Activated CD4-positive, alpha-beta T cell treated with anti-CD3 and anti-CD28 coated beads, Interleukin-2, amount 50 U/mL, for 24 hours (primary cell): ENCODE data around the gene OGFR.

Source experiments
- DNase-seq, 2 donors: peaks; one replicate each; pipeline ENCODE4 v3.0.0-alpha.2; 2020; ENCODE audit warnings: low read depth in 1 of 2, low spot score in 1 of 2

Gene OGFR

DNA sequence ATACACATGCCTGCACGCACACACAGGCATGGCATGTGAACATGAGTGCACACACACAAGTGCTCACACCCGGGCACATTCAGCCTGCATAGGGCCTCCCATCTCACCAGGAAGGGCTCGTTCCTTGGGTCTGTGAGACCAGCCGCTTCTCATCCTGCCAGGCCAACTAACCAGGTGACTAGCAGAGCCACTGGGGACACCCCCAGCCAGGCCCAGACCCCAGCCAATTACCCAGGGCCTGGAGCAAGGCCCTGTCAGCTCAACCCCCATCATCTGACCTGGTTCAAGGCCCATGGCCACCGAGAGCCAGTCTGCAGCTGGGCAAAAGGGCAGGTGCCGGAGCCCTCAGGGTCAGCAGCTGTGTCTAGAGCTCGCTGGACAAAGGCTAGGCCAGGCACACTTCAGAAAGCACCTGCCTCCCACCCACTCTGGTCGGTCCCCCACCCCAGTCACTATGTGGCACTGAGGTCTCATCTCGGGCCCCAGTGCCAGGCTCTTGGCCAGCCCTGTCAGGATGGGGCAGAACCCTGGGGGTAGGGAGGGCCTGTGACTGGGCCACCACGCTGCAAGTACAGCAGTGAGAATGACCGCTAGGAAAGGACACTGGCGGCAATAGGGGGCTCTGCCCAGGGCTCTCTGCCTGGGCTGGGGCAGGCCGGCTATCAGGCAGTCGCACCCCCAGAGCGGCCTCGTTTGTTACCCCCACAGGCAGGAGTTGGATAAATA, 35.1 kb upstream of the OGFR start:
- DNase-seq: no peak

- DNase-seq: no peak
Measured at GRCh38 chr20:62770111-62770910, 34.3 kb upstream of the OGFR start.

GRCh38 chr20:62770916-62771315, 33.7 kb upstream of the OGFR start:
- DNase-seq: no peak

DNA sequence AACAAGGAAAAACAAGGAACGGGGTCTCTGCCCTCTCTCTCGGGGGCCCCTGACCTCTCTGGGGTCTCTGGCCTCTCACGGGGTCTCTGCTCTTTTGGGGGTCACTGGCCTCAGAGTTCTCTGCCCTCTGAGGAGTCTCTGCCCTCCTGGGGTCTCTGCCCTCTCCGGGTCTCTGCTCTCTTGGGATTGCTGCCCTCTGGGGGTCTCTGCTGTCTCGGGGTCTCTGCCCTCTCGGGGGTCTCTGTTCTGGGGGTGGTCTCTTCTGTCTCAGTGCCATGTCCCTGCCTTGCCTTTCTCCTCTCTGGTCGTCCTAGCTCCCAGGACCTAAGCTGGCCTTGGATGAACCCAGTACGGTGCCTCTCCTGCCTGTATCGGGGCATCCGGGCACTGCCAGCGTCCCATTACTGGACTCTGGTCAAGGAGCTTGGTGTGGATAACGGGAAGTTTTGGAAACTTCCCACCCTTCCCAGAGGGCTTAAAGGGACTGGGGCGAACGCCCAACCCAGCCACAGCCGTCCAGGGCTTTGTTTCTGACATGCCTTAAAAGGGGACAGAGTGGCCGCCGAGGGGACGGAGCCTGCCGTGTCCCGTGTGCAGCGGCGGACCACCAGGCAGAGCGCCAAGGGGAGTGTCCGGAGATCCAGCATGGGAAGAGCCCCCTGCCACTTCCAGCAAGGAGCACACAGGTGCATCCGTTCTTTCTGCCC, 33.1 kb upstream of the OGFR start:
- DNase-seq: no peak

GRCh38 chr20:62772103-62772611, 32.5 kb upstream of the OGFR start:
- no peak for DNase-seq

DNA sequence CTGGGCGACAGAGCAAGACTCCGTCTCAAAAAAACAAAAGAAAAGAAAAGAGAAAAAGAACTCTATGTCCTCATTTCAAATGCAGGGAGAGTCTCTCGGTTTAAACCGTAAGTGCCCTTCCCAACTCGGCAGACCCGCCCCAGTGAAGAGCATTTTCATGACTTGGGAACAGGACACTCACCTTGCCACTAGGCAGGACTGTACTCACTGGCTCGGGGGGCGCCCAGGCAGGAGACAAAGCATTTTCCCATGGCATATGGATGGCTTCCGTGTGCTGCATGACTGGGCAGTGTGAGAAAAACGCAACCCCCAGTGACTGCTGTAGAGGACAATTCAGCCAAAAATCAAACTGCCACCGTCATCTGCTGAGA, 32.0 kb upstream of the OGFR start:
- DNase-seq: no peak

DNA sequence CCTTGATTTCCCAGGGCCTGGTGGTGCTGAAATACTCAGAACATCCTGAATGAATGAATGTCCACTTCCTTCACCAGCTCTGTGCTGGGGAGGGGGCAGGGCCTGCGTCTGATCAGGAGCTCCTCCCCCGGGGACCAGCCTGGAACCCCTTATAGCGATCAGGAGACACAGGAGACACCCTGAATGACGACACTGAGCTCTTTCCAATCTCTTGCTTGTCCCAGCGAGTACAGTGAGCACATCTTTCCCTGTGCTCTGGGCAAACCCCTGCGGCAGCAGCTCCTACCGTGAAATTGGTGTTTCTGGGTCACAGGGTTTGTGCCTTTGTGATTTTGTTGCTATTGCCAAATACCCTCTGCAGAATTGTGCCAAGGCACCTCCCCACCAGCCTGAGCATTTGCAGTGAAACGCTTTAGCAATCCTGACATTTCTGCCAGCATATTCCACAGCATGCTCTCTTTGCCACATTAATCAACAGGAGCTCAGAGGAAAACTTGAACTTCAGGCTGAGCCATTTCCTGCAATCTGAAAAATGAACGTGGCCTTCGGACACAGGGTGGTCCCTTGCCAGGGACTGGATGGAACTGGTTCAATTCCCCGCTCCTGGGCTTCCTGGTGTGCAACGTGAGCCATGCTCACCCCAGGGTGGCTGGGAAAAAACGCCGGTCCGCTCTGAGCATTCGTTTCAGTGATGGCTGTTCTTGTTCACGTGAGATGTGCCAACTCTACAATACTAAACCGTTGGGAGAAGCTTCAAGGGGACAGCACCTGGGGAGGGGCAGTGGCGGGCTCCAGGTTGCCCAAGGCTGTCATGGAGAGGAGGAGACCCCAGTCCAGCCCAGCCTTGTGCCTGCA, 31.4 kb upstream of the OGFR start:
- no peak for DNase-seq

DNA sequence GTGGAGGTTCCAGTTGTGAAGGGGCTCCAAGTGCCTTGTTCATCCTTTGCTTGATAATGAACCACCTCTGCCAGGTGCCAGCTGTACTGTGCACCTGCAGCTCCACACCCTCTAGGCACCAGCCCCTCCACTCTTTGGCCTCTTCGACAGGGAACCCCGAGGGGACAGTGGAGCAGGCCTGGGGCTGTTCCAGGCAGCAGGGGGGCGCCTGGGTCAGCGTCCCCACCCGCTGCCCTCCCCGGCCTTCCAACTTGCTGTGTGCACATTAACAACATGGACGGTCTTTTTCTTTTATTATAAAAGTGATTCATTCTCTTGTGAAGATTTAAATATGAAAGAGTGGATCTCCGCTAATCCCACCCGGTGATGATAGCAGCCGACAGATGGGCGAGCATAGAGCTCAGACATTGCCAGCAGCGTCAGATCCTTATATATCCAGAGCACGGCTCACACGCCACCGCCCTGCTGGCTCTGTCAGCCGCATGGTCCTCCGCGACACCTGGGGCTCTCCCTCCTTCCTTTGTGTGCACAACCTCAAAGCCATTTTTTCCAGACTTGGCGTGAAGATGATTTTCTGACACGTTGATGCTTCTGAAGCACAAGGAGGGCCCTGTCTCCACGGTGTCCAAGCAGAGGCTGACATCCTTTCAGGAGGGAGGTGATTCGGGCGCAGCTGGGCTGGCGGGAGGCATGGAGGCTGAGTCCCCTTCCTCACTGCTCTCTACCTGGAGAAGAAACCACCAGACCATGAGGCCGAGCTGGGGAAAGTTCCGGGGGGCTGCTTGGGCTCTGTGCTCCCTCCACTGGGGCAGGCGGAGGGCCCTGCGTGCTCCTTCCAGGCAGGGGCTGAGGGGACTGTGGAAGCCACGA, 30.6 kb upstream of the OGFR start:
- DNase-seq: no peak

- no peak for DNase-seq
Measured at GRCh38 chr20:62774762-62775161, 29.9 kb upstream of the OGFR start.

- no peak for DNase-seq
Measured at GRCh38 chr20:62775206-62775605, 29.4 kb upstream of the OGFR start.

- no peak for DNase-seq
Measured at GRCh38 chr20:62776035-62776691, 28.5 kb upstream of the OGFR start.

- DNase-seq: peak; percentile 30 to 48
Measured at GRCh38 chr20:62776692-62777527, 27.7 kb upstream of the OGFR start.

GRCh38 chr20:62777528-62777830, 27.2 kb upstream of the OGFR start:
- no peak for DNase-seq

DNA sequence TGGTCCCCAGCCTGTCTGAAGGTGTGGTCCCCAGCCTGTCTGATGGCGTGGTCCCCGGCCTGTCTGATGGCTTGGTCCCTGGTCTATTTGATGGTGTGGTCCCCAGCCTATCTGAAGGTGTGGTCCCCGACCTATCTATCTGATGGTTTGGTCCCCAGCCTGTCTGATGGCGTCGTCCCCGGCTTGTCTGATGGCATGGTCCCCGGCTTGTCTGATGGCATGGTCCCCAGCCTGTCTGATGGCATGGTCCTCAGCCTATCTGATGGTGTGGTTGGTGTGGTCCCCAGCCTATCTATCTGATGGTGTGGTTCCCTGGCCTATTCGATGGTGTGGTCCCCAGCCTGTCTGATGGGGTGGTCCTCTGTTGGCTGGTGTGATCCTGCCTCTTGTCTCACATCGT, 26.6 kb upstream of the OGFR start:
- DNase-seq: no peak

DNA sequence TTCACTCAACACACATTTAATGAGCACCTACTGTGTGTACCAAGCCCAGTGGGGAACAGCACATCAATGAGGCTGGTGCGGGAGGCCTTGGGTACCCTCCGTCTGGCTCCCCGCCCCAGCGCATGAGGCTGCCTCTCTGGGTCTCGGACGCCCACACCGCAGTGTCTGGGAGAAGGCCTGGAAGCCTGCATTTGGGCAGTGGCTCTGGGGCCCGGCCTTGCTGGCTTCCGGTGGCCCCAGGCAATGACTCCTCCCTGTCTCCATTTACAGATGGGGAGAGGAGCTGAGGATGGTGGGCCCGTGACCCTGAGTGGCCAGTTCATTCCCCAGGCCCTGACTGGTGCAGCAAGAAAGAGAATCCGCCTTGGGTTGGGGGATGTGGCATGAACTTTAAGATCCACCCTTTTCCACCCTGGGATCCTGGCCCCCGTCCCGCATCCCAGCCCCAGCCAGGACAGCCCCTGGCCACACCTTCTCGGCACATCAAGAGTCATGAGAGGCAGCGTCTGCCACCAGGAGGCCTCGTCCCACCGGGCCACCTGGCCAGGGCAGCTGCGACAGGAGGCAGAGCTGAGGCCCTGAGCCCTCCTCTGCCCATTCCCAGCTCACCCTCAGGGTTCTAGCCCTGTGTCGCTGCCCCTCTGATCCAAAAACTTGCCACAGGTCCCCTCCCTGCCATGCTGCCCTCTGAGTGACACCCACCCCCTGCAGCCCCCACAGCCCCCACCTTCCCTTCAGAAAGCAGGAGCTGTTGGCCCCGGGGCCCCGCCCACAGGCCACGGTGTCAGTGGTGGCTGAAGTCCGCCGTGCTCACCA, 25.8 kb upstream of the OGFR start:
- DNase-seq: no peak

DNA sequence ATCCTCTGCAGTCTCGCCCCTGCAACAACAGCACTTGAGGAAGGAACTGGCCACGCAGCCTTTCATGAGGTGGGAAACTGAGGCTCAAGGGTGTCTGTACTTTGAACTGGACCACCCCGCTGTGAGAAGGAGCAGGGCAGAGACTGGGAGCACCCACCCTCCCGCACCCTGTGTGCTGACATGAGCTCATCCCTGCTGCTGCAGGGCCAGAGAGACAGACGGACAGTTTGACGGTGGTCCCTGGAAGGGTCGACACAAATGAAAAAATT, 25.3 kb upstream of the OGFR start:
- DNase-seq: no peak

DNA sequence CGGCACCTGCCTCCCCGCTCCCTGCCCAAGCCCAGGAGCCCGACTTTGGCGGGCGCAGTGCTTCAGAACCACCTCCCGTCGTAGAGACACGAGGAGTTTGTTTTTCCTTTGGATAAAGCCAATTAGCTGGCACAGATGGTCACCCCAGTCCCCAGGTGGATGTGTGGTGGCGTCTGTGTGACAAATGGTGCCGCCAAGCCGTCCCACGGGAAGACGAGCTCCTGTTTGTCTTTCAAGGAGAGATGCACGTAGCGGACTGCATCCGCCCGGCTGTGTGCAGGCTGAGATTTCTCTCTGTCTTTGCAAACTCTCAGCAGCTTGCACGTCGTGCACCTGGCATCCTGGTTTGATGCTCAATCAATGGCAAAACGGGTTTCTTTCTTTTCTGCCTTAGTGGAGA, 24.4 kb upstream of the OGFR start:
- no peak for DNase-seq

DNA sequence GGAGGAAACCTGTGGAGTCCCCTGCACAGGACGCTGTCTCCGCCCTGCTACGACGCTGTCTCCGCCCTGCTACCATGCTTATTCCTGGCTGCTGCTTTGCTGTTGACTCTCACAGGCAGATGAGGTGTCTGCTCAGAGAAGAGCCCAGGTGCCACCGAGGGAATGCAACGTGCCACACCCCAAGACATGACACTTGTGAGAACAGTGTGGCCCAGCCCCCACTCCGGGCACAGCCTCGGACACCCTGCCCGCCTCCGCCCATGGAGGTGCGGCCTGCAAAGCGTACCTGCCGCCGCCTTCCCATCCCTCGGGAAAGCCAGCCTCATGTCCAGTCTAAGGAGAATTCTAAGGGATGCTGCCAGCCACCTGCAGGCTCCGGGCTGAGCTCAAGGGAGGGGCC, 23.9 kb upstream of the OGFR start:
- no peak for DNase-seq
